GM12801 (cell line): ENCODE data around the gene PACS2.

ENCODE experiments used
- CTCF ChIP-seq: IDR thresholded peaks from one replicate; pipeline ENCODE4 v1.5.1; 2011; ENCODE audit warnings: control low read depth; ENCODE audit not compliant: insufficient read length; ENCODE audit errors: extremely low read depth

PACS2 gene

GRCh38 chr14:105446971-105447370, 132.4 kb downstream of the PACS2 start:
- TF ChIP-seq CTCF: no peak
